K562 (cell line): ENCODE measurements around the gene LIN9. TPM values are rescaled to one million over a fixed set of nuclear protein-coding genes. Genes with fewer than 3 reads are reported as not detected.

ENCODE experiments used
- BMI1 ChIP-seq: fragments of 150-350 bp; IDR thresholded peaks from 2 replicates; pipeline ENCODE4 v1.6.1; 2014; ENCODE audit warnings: low read length
- CBFA2T3 ChIP-seq: fragments of 450-650 bp; IDR thresholded peaks from 2 replicates; pipeline ENCODE4 v1.6.1; 2017
- CBX1 ChIP-seq: sonication (generic); IDR thresholded peaks from 2 replicates; pipeline ENCODE4 v1.6.1; 2016; ENCODE audit warnings: antibody characterized with exemption, low read depth, mild to moderate bottlenecking
- CHD4 ChIP-seq: fragments of 200-600 bp; sonication (generic); IDR thresholded peaks from 3 replicates; pipeline ENCODE4 v1.6.1; 2012; ENCODE audit warnings: low read depth, mild to moderate bottlenecking, mixed read lengths, low read length, inconsistent platforms; ENCODE audit not compliant: insufficient read depth, insufficient replicate concordance, poor library complexity, severe bottlenecking
- CTCFL ChIP-seq: IDR thresholded peaks from 2 replicates; pipeline ENCODE4 v1.6.1; 2011; ENCODE audit warnings: borderline replicate concordance, low read depth, mild to moderate bottlenecking, moderate library complexity, low read length; ENCODE audit not compliant: insufficient read depth, poor library complexity, severe bottlenecking
- FOXA3 ChIP-seq, 2 experiments: fragments of 450-650 bp in 1 of 2; sonication (generic) in 1 of 2; formaldehyde crosslinking; IDR thresholded peaks in 1 of 2; conservative IDR thresholded peaks in 1 of 2; 2 replicates each; pipeline versions ENCODE4 v1.4.0 to v1.8.0; 2020 to 2022; ENCODE audit warnings: mild to moderate bottlenecking in 2 of 2, missing genetic modification reagents in 1 of 2
- FOXK1 ChIP-seq: sonication (generic); formaldehyde crosslinking; IDR thresholded peaks from 2 replicates; pipeline ENCODE4 v1.8.0; 2022; ENCODE audit warnings: missing genetic modification reagents, mild to moderate bottlenecking, borderline replicate concordance
- GABPA ChIP-seq: fragments of 200-800 bp; sonication (Bioruptor generic); conservative IDR thresholded peaks from 2 replicates; pipeline ENCODE4 v1.6.1; 2016; ENCODE audit warnings: low read depth, missing genetic modification characterization, missing compliant biosample characterization
- HNRNPL ChIP-seq: fragments of 200-400 bp; formaldehyde crosslinking; IDR thresholded peaks from 2 replicates; pipeline ENCODE4 v1.6.1; 2017; ENCODE audit warnings: low read depth, mild to moderate bottlenecking, low read length
- MCM7 ChIP-seq, 2 experiments: fragments of 450-650 bp; IDR thresholded peaks; 2 replicates each; pipeline ENCODE4 v1.6.1; 2016 to 2018
- MITF ChIP-seq: IDR thresholded peaks from 2 replicates; pipeline ENCODE4 v1.6.1; 2014; ENCODE audit warnings: antibody characterized with exemption
- TCF3 ChIP-seq: sonication (generic); formaldehyde crosslinking; IDR thresholded peaks from 2 replicates; pipeline ENCODE4 v1.4.0; 2020; ENCODE audit warnings: mild to moderate bottlenecking, missing genetic modification reagents
- THRAP3 ChIP-seq: fragments of 450-650 bp; IDR thresholded peaks from 2 replicates; pipeline ENCODE4 v1.6.1; 2016; ENCODE audit warnings: mild to moderate bottlenecking, inconsistent platforms, borderline replicate concordance
- YBX1 ChIP-seq: fragments of 450-650 bp; IDR thresholded peaks from 2 replicates; pipeline ENCODE4 v1.7.1; 2016; ENCODE audit warnings: mild to moderate bottlenecking
- ZBED1 ChIP-seq: IDR thresholded peaks from 2 replicates; pipeline ENCODE4 v1.6.1; 2014
- ZBTB26 ChIP-seq: fragments of 450-650 bp; formaldehyde crosslinking; IDR thresholded peaks from 2 replicates; pipeline ENCODE4 v1.4.0; 2022; ENCODE audit warnings: missing genetic modification characterization
- ZBTB5 ChIP-seq: fragments of 450-650 bp; IDR thresholded peaks from 2 replicates; pipeline ENCODE4 v1.6.1; 2017; ENCODE audit warnings: antibody characterized with exemption
- ZC3H8 ChIP-seq: fragments of 450-650 bp; IDR thresholded peaks from 2 replicates; pipeline ENCODE4 v1.6.1; 2017
- ZNF589 ChIP-seq: fragments of 200-800 bp; sonication (Bioruptor generic); IDR thresholded peaks from 2 replicates; pipeline ENCODE4 v1.6.1; 2016; ENCODE audit warnings: low read depth, missing genetic modification characterization, missing compliant biosample characterization
- polyA plus RNA-seq, 8 experiments: library from polyadenylated mRNA; depleted of rRNA in 4 of 8; stranded (reverse) in 5 of 8; unstranded in 3 of 8; fragments of >200 nt; fragmentation: Nextera tagmentation in 2 of 8; fragmentation: Illumina TruSeq in 1 of 8; extraction: Ambion mirVana in 2 of 8; extraction: Trizol in 1 of 8; gene quantifications; 2 replicates each; pipeline versions ENCODE4 v1.2.1 to v1.2.3, GENCODE V29; 2011 to 2014; ENCODE audit warnings: inconsistent platforms in 1 of 8, missing spikeins in 1 of 8
- total RNA-seq, 7 experiments: library from RNA; depleted of rRNA in 6 of 7; stranded (reverse); fragments of >200 nt in 6 of 7; fragmentation: Illumina TruSeq in 2 of 7; extraction: Trizol in 2 of 7; gene quantifications; 2 replicates each; pipeline versions ENCODE4 v1.2.1 to v1.2.3, GENCODE V29; 2011 to 2021; ENCODE audit warnings: low replicate concordance in 1 of 7

Gene LIN9
- total and polyA plus RNA-seq, 9 of the 15 experiments (the other 6 are each of a cell fraction or from before 2014, with no cell fraction given): 18.8 to 33.0 (median 25.5) TPM

GRCh38 chr1:226309398-226310244 is 657 bp upstream of the LIN9 start (continued):
- TF ChIP-seq MITF (0 out of 2 replicates have a peak, but pooled peaks have one; percentile 8), ZBTB5 (no peak), BMI1 (no peak), GABPA (peak; percentile 65), CBFA2T3 (no peak), FOXK1 (CRISPR knock-in tag) (peak; percentile 21; the same call in 1 of the 2 replicates), CTCFL (no peak), YBX1 (no peak), HNRNPL (no peak), ZNF589 (CRISPR knock-in tag) (no peak), ZC3H8 (no peak), MCM7 (IDR thresholded peaks at IDR 0.05) (no peak), ZBTB26 (CRISPR knock-in tag) (no peak), CHD4 (no peak), ZBED1 (no peak), CBX1 (peak; percentile 18; the same call in 1 of the 2 replicates), TCF3 (CRISPR knock-in tag) (no peak), FOXA3 (CRISPR knock-in tag; conservative IDR thresholded peaks at IDR 0.05 in 1 of 2, IDR thresholded peaks at IDR 0.05 in 1 of 2) (peak in 1 of 2 experiments; percentile 35; a peak in 1 of 4 replicates), THRAP3 (no peak)
